Left lobe of liver (tissue), 2 donors: Measurements from ENCODE around the gene GNA12. TPM values are rescaled to one million over a fixed set of nuclear protein-coding genes. Genes with fewer than 3 reads are reported as not detected.
"Not testable (repeated sequence)": the region's sequence is repeated elsewhere in the genome, so short reads cannot be mapped to it uniquely, and the experiment has no call there.

Source experiments
- ATAC-seq: fragments of 200-7000 bp; cut with Tn5 transposase; one replicate; pipeline ENCODE4 v1.9.1; 2020; ENCODE audit warnings: mild to moderate bottlenecking, moderate library complexity
- DNase-seq: peaks from one replicate; pipeline ENCODE4 v3.0.0-alpha.2; 2020; ENCODE audit warnings: low spot score
- total RNA-seq: library from RNA; stranded (reverse); gene quantifications from one replicate; pipeline ENCODE4 v1.2.1, GENCODE V29; 2021
- donor health status: DM: no; HTN: no; CAD: no; lungs with moderate emphysema.
- donor health status: DM: no; HTN: yes; CAD: no.

The GNA12 gene
- total RNA-seq, 1 donor from 2014 or later, result 16.2 TPM

GRCh38 chr7:2681929-2682799, 161.9 kb downstream of the GNA12 start:
- no peak for DNase-seq
- ATAC-seq, result no peak

GRCh38 chr7:2680792-2681490, 163.2 kb downstream of the GNA12 start:
- DNase-seq (peak; percentile 88), ATAC-seq (peak; percentile 94)

GRCh38 chr7:2680256-2680655, 163.9 kb downstream of the GNA12 start:
- no peak for DNase-seq

GRCh38 chr7:2679135-2680127, 164.7 kb downstream of the GNA12 start:
- peak; percentile 68 for ATAC-seq
- DNase-seq, result not testable (repeated sequence)

More at GRCh38 chr7:2680256-2680655, 163.9 kb downstream of the GNA12 start:
- ATAC-seq, result no peak

GRCh38 chr7:2678454-2678853, 165.7 kb downstream of the GNA12 start:
- not testable (repeated sequence) for DNase-seq, ATAC-seq

Other genes starting within 250 kb of the GNA12 start
- gene TTYH3, start 212.3 kb downstream of the GNA12 start, total RNA-seq, result 15.5 TPM
- gene AMZ1, start 156.1 kb downstream of the GNA12 start, total RNA-seq, result 0.83 TPM
- 0.63 TPM for gene CARD11, start 199.6 kb upstream of the GNA12 start, total RNA-seq